ENCODE results near the gene PDZRN3. TPM values are rescaled to one million over a fixed set of nuclear protein-coding genes. Genes with fewer than 3 reads are reported as not detected.

Gene PDZRN3
- polyA plus RNA-seq, 1 of the 3 experiments (the other 2 are of a cell fraction): 10.3 TPM

- POLR2A ChIA-PET: no interaction called here
- WGBS (ENCODE audit: low lambda C conversion rate): 61% methylated on average over 3 of the region's 3 CpGs
- CTCF ChIA-PET: interaction anchor here (0.9 kb wide), 1 partner anchor 18 kb away, joined by 3 read pairs; no protein-coding TSS in a partner anchor
- TF ChIP-seq GABPA (IDR thresholded peaks at IDR 0.05; ENCODE audit: low read depth) (no peak), USF1 (IDR thresholded peaks at IDR 0.05; ENCODE audit: borderline replicate concordance, low read depth) (no peak), FOXM1 (IDR thresholded peaks at IDR 0.05; ENCODE audit: low read depth) (no peak), FOSL2 (IDR thresholded peaks at IDR 0.05; ENCODE audit: borderline replicate concordance, low read depth) (peak; percentile 66; the same call in 1 of the 2 replicates), NRF1 (IDR thresholded peaks at IDR 0.05; ENCODE audit: low read depth, low read length) (no peak), SMC3 (IDR thresholded peaks at IDR 0.05; ENCODE audit: low read depth, low read length) (no peak), ELF1 (IDR thresholded peaks at IDR 0.05) (no peak), RCOR1 (IDR thresholded peaks at IDR 0.05; ENCODE audit: low read length) (no peak), RXRA (IDR thresholded peaks at IDR 0.05; ENCODE audit: borderline replicate concordance, low read depth) (no peak), IRF3 (IDR thresholded peaks at IDR 0.05; ENCODE audit: low read depth, low read length) (no peak), REST (IDR thresholded peaks at IDR 0.05; ENCODE audit: low read depth, low read length) (no peak), MEF2A (IDR thresholded peaks at IDR 0.05; ENCODE audit: borderline replicate concordance, low read depth) (no peak), CTCF (IDR thresholded peaks at IDR 0.05) (no peak), USF2 (IDR thresholded peaks at IDR 0.05; ENCODE audit: borderline replicate concordance, low read depth, low read length) (no peak), MXI1 (IDR thresholded peaks at IDR 0.05; ENCODE audit: low read depth, low read length) (no peak), YY1 (IDR thresholded peaks at IDR 0.05; ENCODE audit: low read depth) (no peak), EZH2phosphoT487 (IDR thresholded peaks at IDR 0.05; ENCODE audit: borderline replicate concordance, low read depth) (no peak), NFIC (IDR thresholded peaks at IDR 0.05; ENCODE audit: borderline replicate concordance) (peak; percentile 43; the same call in 1 of the 2 replicates), RAD21 (IDR thresholded peaks at IDR 0.05; ENCODE audit: low read length) (no peak), EP300 (IDR thresholded peaks at IDR 0.05; ENCODE audit: borderline replicate concordance in 1 of 2, low read depth in 1 of 2, low read length in 1 of 2) (no peak), TEAD4 (IDR thresholded peaks at IDR 0.05; ENCODE audit: borderline replicate concordance, insufficient read depth) (no peak), TCF12 (IDR thresholded peaks at IDR 0.05) (peak; percentile 52; the same call in 1 of the 2 replicates), FOXJ3 (CRISPR knock-in tag; IDR thresholded peaks at IDR 0.05) (no peak), GATA2 (CRISPR knock-in tag; IDR thresholded peaks at IDR 0.05) (no peak), TAF1 (IDR thresholded peaks at IDR 0.05; ENCODE audit: borderline replicate concordance, low read depth, low read length) (no peak), JUND (IDR thresholded peaks at IDR 0.05) (peak; percentile 57)
Measured at GRCh38 chr3:73563896-73564582, 60.7 kb downstream of the PDZRN3 start.

More at GRCh38 chr3:73563896-73564582, 60.7 kb downstream of the PDZRN3 start:
- no peak overlapping the region for H2AFZ ChIP-seq (ENCODE audit: low read depth)
- no peak overlapping the region; a peak in 1 of 4 replicates for H3K27ac ChIP-seq (ENCODE audit: low read depth in 2 of 2, low read length in 1 of 2)
- peaks cover 4% of the 10 kb centered on the region for H3F3A ChIP-seq (replicated peaks; ENCODE audit: insufficient read depth)
- H3K79me2 ChIP-seq (ENCODE audit: insufficient read depth): peaks cover 44% of the 10 kb centered on the region
- no peak overlapping the region for H3K9ac ChIP-seq
- H4K20me1 ChIP-seq (ENCODE audit: insufficient read depth): no peaks in the 10 kb centered on the region; the same call in 1 of the 2 replicates
- H3K9me2 ChIP-seq: no peaks in the 10 kb centered on the region
- peaks cover 0 to 13% of the 10 kb centered on the region in 2 experiments for H3K36me3 ChIP-seq (replicated peaks in 1 of 2; ENCODE audit: control insufficient read depth in 1 of 2, insufficient read depth in 2 of 2, low read length in 1 of 2)
- no peak overlapping the region for H3K4me3 ChIP-seq (ENCODE audit: low read depth in 2 of 2, low read length in 1 of 2)
- H3K4me2 ChIP-seq: peak overlapping the region; percentile 51; the same call in 1 of the 2 replicates
- H3K4me1 ChIP-seq (ENCODE audit: control insufficient read depth in 1 of 2, insufficient read depth in 2 of 2, low read depth in 1 of 2, low read length in 1 of 2): peaks cover 7 to 15% of the 10 kb centered on the region in 2 experiments; a peak in 3 of 4 replicates
- no peaks in the 10 kb centered on the region for H3K9me3 ChIP-seq
- no peak for DNase-seq
- H3K27me3 ChIP-seq (ENCODE audit: insufficient read depth): no peaks in the 10 kb centered on the region

Measured in SK-N-SH (cell line).